GM12873 (cell line): ENCODE measurements around the gene SIPA1L3.

Experiments
- TF ChIP-seq, protein P1 (sequence below): IDR thresholded peaks from 2 replicates; pipeline ENCODE4 v1.5.1; 2012; ENCODE audit warnings: low read depth, mild to moderate bottlenecking, moderate library complexity, low read length, control low read depth; ENCODE audit not compliant: insufficient read depth; ENCODE audit errors: missing control alignments

SIPA1L3 gene

DNA sequence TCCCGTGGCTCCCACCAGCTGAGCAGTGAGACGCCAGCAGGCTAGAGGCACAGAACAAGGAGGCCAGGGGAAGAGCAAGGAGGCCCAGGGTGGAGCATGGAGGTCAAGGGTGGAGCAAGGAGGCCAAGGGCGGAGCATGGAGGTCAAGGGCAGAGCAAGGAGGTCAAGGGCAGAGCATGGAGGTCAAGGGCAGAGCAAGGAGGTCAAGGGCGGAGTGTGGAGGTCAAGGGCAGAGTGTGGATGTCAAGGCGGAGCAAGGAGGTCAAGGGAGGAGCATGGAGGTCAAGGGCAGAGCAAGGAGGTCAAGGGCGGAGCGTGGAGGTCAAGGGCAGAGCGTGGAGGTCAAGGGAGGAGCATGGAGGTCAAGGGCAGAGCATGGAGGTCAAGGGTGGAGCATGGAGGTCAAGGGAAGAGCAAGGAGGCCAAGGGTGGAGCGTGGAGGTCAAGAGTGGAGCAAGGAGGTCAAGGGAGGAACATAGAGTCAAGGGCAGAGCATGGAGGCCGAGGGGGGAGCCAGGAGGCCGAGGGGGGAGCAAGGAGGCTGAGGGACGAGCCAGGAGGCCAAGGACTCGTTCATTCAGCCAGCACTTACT lies 289.3 kb downstream of the SIPA1L3 start:
- TF ChIP-seq, protein P1, sequence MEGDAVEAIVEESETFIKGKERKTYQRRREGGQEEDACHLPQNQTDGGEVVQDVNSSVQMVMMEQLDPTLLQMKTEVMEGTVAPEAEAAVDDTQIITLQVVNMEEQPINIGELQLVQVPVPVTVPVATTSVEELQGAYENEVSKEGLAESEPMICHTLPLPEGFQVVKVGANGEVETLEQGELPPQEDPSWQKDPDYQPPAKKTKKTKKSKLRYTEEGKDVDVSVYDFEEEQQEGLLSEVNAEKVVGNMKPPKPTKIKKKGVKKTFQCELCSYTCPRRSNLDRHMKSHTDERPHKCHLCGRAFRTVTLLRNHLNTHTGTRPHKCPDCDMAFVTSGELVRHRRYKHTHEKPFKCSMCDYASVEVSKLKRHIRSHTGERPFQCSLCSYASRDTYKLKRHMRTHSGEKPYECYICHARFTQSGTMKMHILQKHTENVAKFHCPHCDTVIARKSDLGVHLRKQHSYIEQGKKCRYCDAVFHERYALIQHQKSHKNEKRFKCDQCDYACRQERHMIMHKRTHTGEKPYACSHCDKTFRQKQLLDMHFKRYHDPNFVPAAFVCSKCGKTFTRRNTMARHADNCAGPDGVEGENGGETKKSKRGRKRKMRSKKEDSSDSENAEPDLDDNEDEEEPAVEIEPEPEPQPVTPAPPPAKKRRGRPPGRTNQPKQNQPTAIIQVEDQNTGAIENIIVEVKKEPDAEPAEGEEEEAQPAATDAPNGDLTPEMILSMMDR, result no peak

DNA sequence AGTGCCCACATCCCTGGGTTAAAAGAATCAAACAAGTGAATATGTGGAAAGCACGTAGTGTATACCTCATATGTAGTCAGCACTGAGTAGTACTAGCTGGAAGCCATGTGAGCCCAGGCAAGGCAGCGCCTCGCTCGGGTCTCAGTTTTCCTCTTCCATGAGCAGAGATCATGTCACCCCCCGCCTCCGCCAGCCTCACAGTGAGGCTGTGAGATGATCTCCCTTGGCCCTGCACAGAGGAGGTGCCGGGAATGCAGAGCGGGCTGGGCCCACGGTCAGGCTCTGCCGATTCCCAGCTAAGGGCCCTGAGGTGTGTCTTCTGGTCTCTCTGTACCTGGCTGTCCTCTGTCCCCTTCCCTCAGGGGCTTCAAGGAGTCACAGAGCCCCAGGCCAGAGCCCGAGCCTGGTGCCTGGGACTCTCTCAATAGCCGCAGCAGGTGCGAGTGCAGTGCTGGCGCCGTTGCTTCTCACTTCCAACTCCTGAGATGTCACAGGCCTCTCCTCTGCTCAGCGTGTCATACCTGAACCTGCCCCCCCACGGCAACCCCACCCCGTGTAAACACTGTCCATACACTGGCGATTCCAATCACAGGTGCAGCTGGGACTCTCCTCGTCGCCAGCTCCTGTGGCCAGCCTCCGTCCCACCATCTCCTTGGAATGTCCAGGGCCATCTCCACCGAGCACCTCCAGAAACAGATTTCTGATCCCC lies 290.1 kb downstream of the SIPA1L3 start:
- TF ChIP-seq, protein P1, result no peak

DNA sequence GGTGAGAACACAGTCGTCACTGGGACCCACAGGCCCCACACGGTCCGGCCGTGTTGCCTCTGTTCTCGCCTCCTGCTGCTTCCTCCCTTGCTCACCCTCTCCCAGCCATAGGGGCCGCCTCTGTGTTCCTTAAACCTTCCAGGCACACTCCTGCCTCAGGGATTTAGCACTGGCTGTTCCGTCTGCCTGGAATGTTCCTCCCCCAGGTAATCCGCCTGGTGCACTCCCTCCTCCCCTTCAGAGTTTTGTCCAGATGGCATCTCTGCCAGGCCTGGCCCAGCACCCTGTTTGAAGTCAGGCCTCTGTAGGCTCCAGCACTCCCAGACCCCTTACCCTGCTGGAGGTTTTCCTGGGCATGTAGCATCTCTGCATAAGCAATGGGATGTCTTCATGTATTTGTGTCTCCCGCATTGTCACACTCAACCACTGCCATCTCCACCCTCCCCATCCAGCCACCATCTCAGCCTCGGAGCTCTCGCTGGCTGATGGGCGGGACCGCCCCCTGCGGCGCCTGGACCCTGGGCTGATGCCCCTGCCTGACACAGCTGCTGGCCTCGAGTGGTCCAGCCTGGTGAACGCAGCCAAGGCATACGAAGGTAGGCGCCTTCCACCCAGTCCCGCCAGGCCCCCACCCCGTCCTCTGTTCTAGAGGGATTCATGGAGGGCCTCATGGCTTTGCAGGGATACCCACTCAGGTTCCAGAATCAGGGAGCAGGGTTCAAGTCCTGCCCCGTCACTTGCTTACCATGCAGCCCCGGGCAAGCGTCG lies 291.1 kb downstream of the SIPA1L3 start:
- TF ChIP-seq, protein P1, result no peak

DNA sequence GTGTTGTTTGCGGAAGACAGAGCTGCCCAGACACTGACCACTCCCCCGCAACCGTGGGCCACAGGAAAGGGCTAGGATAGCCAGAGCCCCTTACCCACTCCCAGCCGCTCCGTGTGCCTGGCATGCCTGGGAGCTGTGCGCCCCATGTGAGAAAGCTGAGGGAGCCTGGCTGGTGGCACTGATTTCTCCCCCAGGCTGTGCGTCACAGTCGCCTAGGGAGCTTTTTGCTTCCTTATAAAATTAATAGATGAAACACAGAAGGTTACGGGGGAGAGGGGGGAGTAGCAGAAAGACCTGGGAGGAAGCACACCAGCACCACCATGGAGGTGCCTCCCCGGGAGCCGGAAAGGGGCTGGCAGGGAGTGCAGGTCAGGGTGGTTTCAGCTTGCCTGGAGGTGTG lies 292.3 kb downstream of the SIPA1L3 start:
- TF ChIP-seq, protein P1, result no peak

DNA sequence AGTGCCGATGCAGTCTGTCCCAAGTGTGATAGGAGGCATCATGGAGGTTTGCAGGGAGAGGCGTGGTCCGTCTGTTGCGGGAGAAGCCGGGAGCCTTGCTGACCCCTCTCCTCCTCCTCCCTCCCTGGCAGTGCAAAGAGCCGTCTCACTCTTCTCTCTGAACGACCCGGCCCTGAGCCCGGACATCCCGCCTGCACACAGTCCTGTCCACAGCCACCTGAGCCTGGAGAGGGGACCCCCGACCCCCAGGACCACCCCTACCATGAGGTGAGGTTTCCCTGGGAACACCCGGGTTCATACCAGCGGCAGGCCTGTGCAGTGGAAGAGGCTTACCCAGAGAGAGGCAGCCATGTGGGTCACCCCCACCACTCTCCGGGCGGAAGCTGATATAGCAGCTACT lies 294.7 kb downstream of the SIPA1L3 start:
- TF ChIP-seq, protein P1, result no peak

DNA sequence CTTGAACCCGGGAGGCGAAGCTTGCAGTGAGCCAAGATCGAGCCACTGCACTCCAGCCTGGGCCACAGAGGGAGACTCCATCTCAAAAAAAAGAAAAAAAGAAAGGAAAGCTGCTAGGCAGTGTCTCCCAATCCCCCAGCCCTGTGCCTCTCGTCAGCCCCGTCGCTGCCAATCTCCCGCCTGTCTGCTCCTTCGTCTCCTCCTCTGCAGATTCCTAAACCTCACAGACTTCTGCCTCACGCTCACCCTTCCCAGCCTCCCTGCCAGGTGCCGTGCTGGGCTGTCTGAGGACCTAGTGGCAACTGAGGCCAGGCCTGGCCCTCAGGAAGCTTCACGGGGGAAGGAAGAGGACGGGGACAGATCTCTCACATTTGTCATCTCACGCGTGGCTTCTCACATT lies 295.5 kb downstream of the SIPA1L3 start:
- TF ChIP-seq, protein P1, result no peak

DNA sequence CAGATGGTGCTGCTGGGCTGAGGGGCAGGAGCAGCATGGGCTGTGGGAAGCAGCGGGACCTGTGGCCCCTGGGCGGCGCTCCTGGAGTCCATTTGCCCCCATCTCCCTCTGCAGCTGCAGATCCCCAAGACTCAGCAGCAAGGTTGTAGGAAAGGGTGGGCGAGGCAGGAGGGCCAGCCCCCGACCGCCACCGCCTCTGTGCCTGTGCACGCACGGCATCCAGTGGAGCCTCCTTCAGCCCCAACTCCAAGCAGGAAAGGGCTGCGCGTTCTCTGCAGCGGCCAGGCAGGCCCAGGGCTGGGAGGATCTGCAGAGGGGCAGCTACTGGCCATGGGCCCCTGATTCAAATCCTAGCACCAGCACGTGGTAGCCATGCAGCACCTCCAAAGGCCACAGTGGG lies 296.2 kb downstream of the SIPA1L3 start:
- TF ChIP-seq, protein P1, result no peak
